A673 (cell line): ENCODE measurements around the gene RAB33A. TPM values are rescaled to one million over a fixed set of nuclear protein-coding genes. Genes with fewer than 3 reads are reported as not detected.
"Not testable (repeated sequence)": the region's sequence is repeated elsewhere in the genome, so short reads cannot be mapped to it uniquely, and the experiment has no call there.

Experiments
- BruUV-seq: library from RNA; stranded (reverse); fragments of 400-500 nt; replicated peaks from 2 replicates; lab custom pipeline; 2021; lab: Mats Ljungman, UMichigan
- CTCF ChIA-PET: fragments of 300-600 bp; sonication (Branson Sonifier 250); formaldehyde crosslinking; loops from one replicate; lab custom pipeline; 2022; ENCODE audit warnings: antibody characterized with exemption; lab: Charles Lee
- POLR2A ChIA-PET: fragments of 300-600 bp; sonication (Branson Sonifier 250); formaldehyde crosslinking; loops from one replicate; lab custom pipeline; 2022; ENCODE audit warnings: antibody characterized with exemption; ENCODE audit not compliant: low non-redundant PET; lab: Charles Lee
- DNase-seq: peaks from one replicate; pipeline ENCODE4 v3.0.0-alpha.2; 2015; ENCODE audit warnings: low spot score
- H3K27ac ChIP-seq: fragments of 200-600 bp; sonication (generic); 2 replicates; pipeline ENCODE4 v1.5.1; 2016; ENCODE audit warnings: mixed run types, low read depth, mild to moderate bottlenecking, mixed read lengths, antibody characterized with exemption, low read length; ENCODE audit not compliant: poor library complexity, severe bottlenecking
- H3K27me3 ChIP-seq: fragments of 200-600 bp; sonication (generic); replicated peaks from 2 replicates; pipeline ENCODE4 v1.6.1; 2017; ENCODE audit warnings: mixed run types, low read depth, mild to moderate bottlenecking, mixed read lengths, antibody characterized with exemption, low read length; ENCODE audit not compliant: insufficient read depth, poor library complexity
- H3K36me3 ChIP-seq: fragments of 200-600 bp; sonication (generic); 2 replicates; pipeline ENCODE4 v1.6.1; 2016; ENCODE audit warnings: mixed run types, mild to moderate bottlenecking, mixed read lengths, antibody characterized with exemption, low read length; ENCODE audit not compliant: insufficient read depth, poor library complexity, severe bottlenecking
- H3K4me1 ChIP-seq: fragments of 200-600 bp; sonication (generic); 2 replicates; pipeline ENCODE4 v1.6.1; 2017; ENCODE audit warnings: mixed run types, mild to moderate bottlenecking, mixed read lengths, antibody characterized with exemption, low read length; ENCODE audit not compliant: insufficient read depth, poor library complexity, severe bottlenecking
- H3K4me3 ChIP-seq: fragments of 200-600 bp; sonication (generic); 2 replicates; pipeline ENCODE4 v1.5.1; 2016; ENCODE audit warnings: low read depth, mixed run types, mild to moderate bottlenecking, mixed read lengths, low read length; ENCODE audit not compliant: poor library complexity, severe bottlenecking
- H3K9me3 ChIP-seq: fragments of 200-600 bp; sonication (generic); 2 replicates; pipeline ENCODE4 v1.6.1; 2016; ENCODE audit warnings: mixed run types, low read depth, mild to moderate bottlenecking, mixed read lengths, antibody characterized with exemption, low read length; ENCODE audit not compliant: poor library complexity, severe bottlenecking
- EZH2 ChIP-seq: fragments of 200-600 bp; sonication (generic); IDR thresholded peaks from 2 replicates; pipeline ENCODE4 v1.6.1; 2017; ENCODE audit warnings: borderline replicate concordance, low read depth, mild to moderate bottlenecking, mixed read lengths, antibody characterized with exemption, low read length; ENCODE audit not compliant: poor library complexity, severe bottlenecking
- intact Hi-C: fragments of 100-400 bp; cut with micrococcal nuclease; formaldehyde crosslinking; loops from one replicate; pipeline ENCODE4 v1.10.0; 2022; ENCODE audit not compliant: unreplicated experiment
- total RNA-seq: library from RNA; stranded (reverse); gene quantifications from 2 replicates; pipeline ENCODE4 v1.2.3, GENCODE V29; 2021
- TF ChIP-seq, protein P1 (sequence below): fragments of 300-800, 200-600 bp; sonication (generic); conservative IDR thresholded peaks from 2 replicates; pipeline ENCODE4 v1.5.1; 2017; ENCODE audit warnings: low read depth, mild to moderate bottlenecking, antibody characterized with exemption, low read length, moderate library complexity, mixed read lengths

RAB33A gene
- total RNA-seq, 1 experiment from 2014 or later, result 4.8 TPM

DNA sequence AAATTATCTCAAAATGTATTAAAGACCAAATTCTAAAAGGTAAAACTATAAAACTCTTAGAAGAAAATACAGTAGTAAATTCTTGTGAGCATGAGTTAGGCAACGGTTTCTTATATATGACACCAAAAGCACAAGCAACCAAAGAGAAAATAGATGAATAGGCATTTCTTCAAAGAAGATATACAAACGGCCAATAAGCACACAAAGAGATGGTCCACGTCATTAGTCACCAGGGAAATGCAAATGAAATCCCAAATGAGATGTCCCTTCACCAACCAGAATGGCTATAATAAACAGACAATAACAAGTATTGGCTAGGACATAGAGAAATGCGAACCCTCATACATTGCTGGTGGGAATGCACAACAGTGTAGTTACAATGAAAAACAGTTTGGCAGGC is 44.6 kb downstream of the RAB33A start:
- CTCF ChIA-PET, result no interaction called here
- BruUV-seq, result no TSS peak

DNA sequence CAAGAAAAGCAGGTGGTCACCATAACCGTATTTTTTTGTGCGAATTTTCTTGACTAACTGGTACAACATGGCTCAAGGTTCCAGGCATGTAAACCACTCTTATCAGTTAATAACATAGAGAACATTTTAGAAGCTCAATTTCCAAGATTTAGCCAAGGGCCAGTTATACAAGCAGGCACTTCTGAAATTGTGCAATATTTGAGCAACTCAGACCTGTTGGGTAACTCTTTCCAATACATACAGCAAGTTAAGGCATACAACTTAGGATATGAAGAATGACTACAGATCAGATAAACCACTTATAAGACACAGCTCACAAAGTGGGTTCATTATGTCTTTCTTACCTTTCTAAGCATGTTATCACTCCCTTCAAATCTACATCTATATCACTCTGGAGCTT is 53.0 kb downstream of the RAB33A start:
- H3K4me3 ChIP-seq, result no peak overlapping the region
- H3K9me3 ChIP-seq, result no peaks in the 10 kb centered on the region
- H3K27ac ChIP-seq, result no peak overlapping the region
- no peaks in the 10 kb centered on the region for H3K27me3 ChIP-seq
- ChIA-PET CTCF (no interaction called here), POLR2A (no interaction called here)
- DNase-seq, result no peak
- H3K36me3 ChIP-seq, result peaks cover 29% of the 10 kb centered on the region
- H3K4me1 ChIP-seq, result no peaks in the 10 kb centered on the region
- intact Hi-C loops, result no loop called here
- TF ChIP-seq, protein P1, sequence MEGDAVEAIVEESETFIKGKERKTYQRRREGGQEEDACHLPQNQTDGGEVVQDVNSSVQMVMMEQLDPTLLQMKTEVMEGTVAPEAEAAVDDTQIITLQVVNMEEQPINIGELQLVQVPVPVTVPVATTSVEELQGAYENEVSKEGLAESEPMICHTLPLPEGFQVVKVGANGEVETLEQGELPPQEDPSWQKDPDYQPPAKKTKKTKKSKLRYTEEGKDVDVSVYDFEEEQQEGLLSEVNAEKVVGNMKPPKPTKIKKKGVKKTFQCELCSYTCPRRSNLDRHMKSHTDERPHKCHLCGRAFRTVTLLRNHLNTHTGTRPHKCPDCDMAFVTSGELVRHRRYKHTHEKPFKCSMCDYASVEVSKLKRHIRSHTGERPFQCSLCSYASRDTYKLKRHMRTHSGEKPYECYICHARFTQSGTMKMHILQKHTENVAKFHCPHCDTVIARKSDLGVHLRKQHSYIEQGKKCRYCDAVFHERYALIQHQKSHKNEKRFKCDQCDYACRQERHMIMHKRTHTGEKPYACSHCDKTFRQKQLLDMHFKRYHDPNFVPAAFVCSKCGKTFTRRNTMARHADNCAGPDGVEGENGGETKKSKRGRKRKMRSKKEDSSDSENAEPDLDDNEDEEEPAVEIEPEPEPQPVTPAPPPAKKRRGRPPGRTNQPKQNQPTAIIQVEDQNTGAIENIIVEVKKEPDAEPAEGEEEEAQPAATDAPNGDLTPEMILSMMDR, result no peak
- TF ChIP-seq EZH2, result no peak
- no TSS peak for BruUV-seq

More for the DNA sequence above, 44.6 kb downstream of the RAB33A start:
- intact Hi-C loops, result no loop called here
- POLR2A ChIA-PET, result no interaction called here
- Histone ChIP-seq H3K4me1 (no peaks in the 10 kb centered on the region), H3K4me3 (no peak overlapping the region), H3K27ac (no peak overlapping the region), H3K9me3 (no peaks in the 10 kb centered on the region), H3K36me3 (peaks cover 19% of the 10 kb centered on the region), H3K27me3 (no peaks in the 10 kb centered on the region)
- TF ChIP-seq, protein P1, result no peak
- no peak for TF ChIP-seq EZH2
- peak; percentile 24 for DNase-seq

DNA sequence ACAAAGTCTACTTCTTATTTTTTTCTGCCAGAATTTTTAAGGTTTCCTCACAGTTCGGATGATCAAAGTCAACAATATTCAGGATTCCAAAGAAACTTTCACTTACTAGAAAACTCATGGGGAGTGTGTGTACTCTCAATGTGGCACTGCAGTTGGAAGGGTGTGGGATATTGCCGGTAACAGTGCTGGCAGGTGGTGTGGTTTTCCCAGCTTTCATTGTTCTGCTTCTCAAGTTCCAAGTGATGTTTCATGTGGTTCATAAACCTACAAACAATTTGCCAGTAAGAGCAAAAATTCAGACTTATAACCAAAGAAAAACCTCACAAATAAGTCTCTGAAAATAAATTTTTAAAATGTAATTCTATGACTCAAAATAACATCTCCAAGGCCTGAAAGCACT is 57.1 kb downstream of the RAB33A start:
- no peak for TF ChIP-seq EZH2
- TF ChIP-seq, protein P1, result no peak
- CTCF ChIA-PET, result no interaction called here
- POLR2A ChIA-PET, result no interaction called here
- Histone ChIP-seq H3K36me3 (peaks cover 31% of the 10 kb centered on the region), H3K4me1 (no peaks in the 10 kb centered on the region), H3K27ac (no peak overlapping the region), H3K27me3 (no peaks in the 10 kb centered on the region), H3K9me3 (no peaks in the 10 kb centered on the region), H3K4me3 (no peak overlapping the region)
- BruUV-seq, result no TSS peak
- intact Hi-C loops, result no loop called here
- DNase-seq, result no peak

DNA sequence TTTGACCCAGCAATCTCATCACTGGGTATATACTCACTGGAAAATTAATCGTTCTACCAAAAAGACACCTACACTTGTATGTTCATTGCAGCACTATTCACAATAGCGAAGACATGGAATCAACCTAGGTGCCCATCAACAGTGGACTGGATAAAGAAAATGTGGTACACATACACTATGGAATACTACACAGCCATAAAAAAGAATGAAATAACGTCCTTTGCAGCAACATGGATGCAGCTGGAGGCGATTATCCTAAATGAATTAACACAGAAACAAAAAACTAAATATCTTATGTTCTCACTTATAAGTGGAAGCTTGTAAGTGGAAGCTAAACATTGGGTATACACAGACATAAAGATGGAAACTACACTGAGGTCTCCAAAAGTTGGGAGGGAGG is 59.4 kb downstream of the RAB33A start:
- H3K9me3 ChIP-seq, H3K4me3 ChIP-seq, H3K27me3 ChIP-seq, POLR2A ChIA-PET, H3K27ac ChIP-seq, H3K4me1 ChIP-seq, CTCF ChIA-PET, DNase-seq, intact Hi-C loops, BruUV-seq: not testable (repeated sequence)
- peaks cover 27% of the 10 kb centered on the region for H3K36me3 ChIP-seq
